KMS-11 (cell line): ENCODE measurements around the gene LRRC75A.

Source experiments
- H2AFZ ChIP-seq: fragments of 200-600 bp; sonication (generic); 2 replicates; pipeline ENCODE4 v1.6.1; 2016; ENCODE audit warnings: antibody characterized with exemption, mixed run types, low read depth
- H3K27ac ChIP-seq: fragments of 200-600 bp; sonication (generic); 2 replicates; pipeline ENCODE4 v1.6.1; 2016; ENCODE audit warnings: mild to moderate bottlenecking, mixed run types
- H3K27me3 ChIP-seq: fragments of 200-600 bp; sonication (generic); 2 replicates; pipeline ENCODE4 v1.6.1; 2017; ENCODE audit warnings: mild to moderate bottlenecking, low read depth, mixed run types, moderate library complexity; ENCODE audit not compliant: insufficient read depth
- H3K36me3 ChIP-seq: fragments of 200-600 bp; sonication (generic); 2 replicates; pipeline ENCODE4 v1.6.1; 2017; ENCODE audit warnings: mild to moderate bottlenecking, mixed run types; ENCODE audit not compliant: insufficient read depth
- H3K4me1 ChIP-seq: fragments of 200-600 bp; sonication (generic); 2 replicates; pipeline ENCODE4 v1.6.1; 2016; ENCODE audit warnings: mild to moderate bottlenecking, low read depth, mixed run types; ENCODE audit not compliant: poor library complexity, severe bottlenecking
- H3K4me2 ChIP-seq: fragments of 200-600 bp; sonication (generic); 2 replicates; pipeline ENCODE4 v1.7.0; 2016; ENCODE audit warnings: mild to moderate bottlenecking, mixed run types
- H3K4me3 ChIP-seq: fragments of 200-600 bp; sonication (generic); IDR thresholded peaks from 2 replicates; pipeline ENCODE4 v1.6.1; 2017; ENCODE audit warnings: low read depth, low read length, mixed read lengths; ENCODE audit not compliant: insufficient read depth
- H3K79me2 ChIP-seq: fragments of 200-600 bp; sonication (generic); 2 replicates; pipeline ENCODE4 v1.6.1; 2016; ENCODE audit warnings: low read depth, mixed run types; ENCODE audit not compliant: insufficient read depth
- H3K9ac ChIP-seq: fragments of 200-600 bp; sonication (generic); 2 replicates; pipeline ENCODE4 v1.6.1; 2016; ENCODE audit warnings: mild to moderate bottlenecking, mixed run types
- H4K20me1 ChIP-seq: fragments of 200-600 bp; sonication (generic); 2 replicates; pipeline ENCODE4 v1.6.1; 2016; ENCODE audit warnings: mild to moderate bottlenecking, mixed run types; ENCODE audit not compliant: insufficient read depth
- TF ChIP-seq, protein P1 (sequence below): fragments of 200-600 bp; sonication (generic); conservative IDR thresholded peaks from 2 replicates; pipeline ENCODE4 v1.6.1; 2017; ENCODE audit warnings: low read depth, mild to moderate bottlenecking, antibody characterized with exemption, low read length, moderate library complexity, mixed read lengths

The LRRC75A gene

GRCh38 chr17:16494059-16494458 is 2.1 kb upstream of the LRRC75A start:
- no peak overlapping the region for H3K4me3 ChIP-seq
- H3K4me2 ChIP-seq, result no peak overlapping the region
- no peaks in the 10 kb centered on the region for H3K4me1 ChIP-seq
- TF ChIP-seq, protein P1, sequence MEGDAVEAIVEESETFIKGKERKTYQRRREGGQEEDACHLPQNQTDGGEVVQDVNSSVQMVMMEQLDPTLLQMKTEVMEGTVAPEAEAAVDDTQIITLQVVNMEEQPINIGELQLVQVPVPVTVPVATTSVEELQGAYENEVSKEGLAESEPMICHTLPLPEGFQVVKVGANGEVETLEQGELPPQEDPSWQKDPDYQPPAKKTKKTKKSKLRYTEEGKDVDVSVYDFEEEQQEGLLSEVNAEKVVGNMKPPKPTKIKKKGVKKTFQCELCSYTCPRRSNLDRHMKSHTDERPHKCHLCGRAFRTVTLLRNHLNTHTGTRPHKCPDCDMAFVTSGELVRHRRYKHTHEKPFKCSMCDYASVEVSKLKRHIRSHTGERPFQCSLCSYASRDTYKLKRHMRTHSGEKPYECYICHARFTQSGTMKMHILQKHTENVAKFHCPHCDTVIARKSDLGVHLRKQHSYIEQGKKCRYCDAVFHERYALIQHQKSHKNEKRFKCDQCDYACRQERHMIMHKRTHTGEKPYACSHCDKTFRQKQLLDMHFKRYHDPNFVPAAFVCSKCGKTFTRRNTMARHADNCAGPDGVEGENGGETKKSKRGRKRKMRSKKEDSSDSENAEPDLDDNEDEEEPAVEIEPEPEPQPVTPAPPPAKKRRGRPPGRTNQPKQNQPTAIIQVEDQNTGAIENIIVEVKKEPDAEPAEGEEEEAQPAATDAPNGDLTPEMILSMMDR, result no peak
- no peaks in the 10 kb centered on the region for H3K36me3 ChIP-seq
- no peak overlapping the region for H3K27ac ChIP-seq
- H3K79me2 ChIP-seq, result no peaks in the 10 kb centered on the region
- peaks cover 4% of the 10 kb centered on the region; the same call in 1 of the 2 replicates for H3K27me3 ChIP-seq
- H2AFZ ChIP-seq, result no peak overlapping the region
- H4K20me1 ChIP-seq, result no peaks in the 10 kb centered on the region
- H3K9ac ChIP-seq, result no peak overlapping the region

GRCh38 chr17:16493531-16494046 is 1.6 kb upstream of the LRRC75A start:
- Histone ChIP-seq H3K27ac (no peak overlapping the region), H4K20me1 (no peaks in the 10 kb centered on the region), H3K4me1 (no peaks in the 10 kb centered on the region), H3K27me3 (peaks cover 4% of the 10 kb centered on the region; the same call in 1 of the 2 replicates), H3K4me3 (no peak overlapping the region), H3K9ac (no peak overlapping the region), H3K4me2 (no peak overlapping the region), H3K79me2 (no peaks in the 10 kb centered on the region), H3K36me3 (no peaks in the 10 kb centered on the region), H2AFZ (no peak overlapping the region)
- TF ChIP-seq, protein P1, result no peak

- no peak overlapping the region for H3K9ac ChIP-seq
- H3K79me2 ChIP-seq, result no peaks in the 10 kb centered on the region
- no peak overlapping the region for H3K27ac ChIP-seq
- no peaks in the 10 kb centered on the region for H3K36me3 ChIP-seq
- no peaks in the 10 kb centered on the region for H3K4me1 ChIP-seq
- peak overlapping the region; percentile 38; the same call in 1 of the 2 replicates for H2AFZ ChIP-seq
- TF ChIP-seq, protein P1, result no peak
- no peak overlapping the region for H3K4me2 ChIP-seq
- peaks cover 4% of the 10 kb centered on the region; the same call in 1 of the 2 replicates for H3K27me3 ChIP-seq
- no peak overlapping the region for H3K4me3 ChIP-seq
- H4K20me1 ChIP-seq, result no peaks in the 10 kb centered on the region
Observed at GRCh38 chr17:16492613-16493530, 879 bp upstream of the LRRC75A start.

DNA sequence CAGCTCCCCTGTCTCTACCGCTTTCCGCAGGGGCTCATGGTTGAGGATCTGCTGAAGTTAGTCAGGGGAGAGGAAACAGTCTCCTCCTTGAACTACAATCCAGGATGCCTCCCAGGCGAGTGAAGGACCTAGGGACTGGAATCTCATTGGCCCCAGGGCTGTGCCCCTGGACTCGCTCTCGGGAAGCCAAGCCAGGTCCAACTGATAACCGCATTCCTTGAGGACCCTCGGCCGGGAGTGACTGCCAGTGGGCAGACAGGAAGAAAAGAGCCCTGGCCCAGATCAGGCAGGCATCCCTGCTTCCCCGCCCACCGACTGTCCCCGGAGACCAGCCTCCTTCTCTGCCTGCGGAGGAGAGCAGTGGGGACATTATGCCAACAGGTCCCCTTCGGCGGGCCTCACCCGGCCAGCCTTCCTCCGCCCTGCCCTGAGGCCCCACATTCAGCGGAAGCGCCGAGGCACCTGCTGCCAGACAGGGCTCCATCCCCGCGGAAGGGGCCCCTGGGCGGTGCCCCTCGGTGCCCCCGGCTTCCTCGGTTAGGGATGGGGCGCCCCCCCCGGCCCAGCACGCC is 776 bp downstream of the LRRC75A start:
- no peak overlapping the region for H3K4me3 ChIP-seq
- H3K27ac ChIP-seq, result no peak overlapping the region
- no peaks in the 10 kb centered on the region for H3K4me1 ChIP-seq
- H3K9ac ChIP-seq, result no peak overlapping the region
- H3K27me3 ChIP-seq, result peaks cover 4% of the 10 kb centered on the region; the same call in 1 of the 2 replicates
- TF ChIP-seq, protein P1, result no peak
- no peak overlapping the region for H3K4me2 ChIP-seq
- H4K20me1 ChIP-seq, result no peaks in the 10 kb centered on the region
- H2AFZ ChIP-seq, result no peak overlapping the region; the same call in 1 of the 2 replicates
- H3K79me2 ChIP-seq, result no peaks in the 10 kb centered on the region
- H3K36me3 ChIP-seq, result no peaks in the 10 kb centered on the region
